ENCODE results near the gene RBM22. TPM values are rescaled to one million over a fixed set of nuclear protein-coding genes. Genes with fewer than 3 reads are reported as not detected.

The RBM22 gene
- total RNA-seq, 4 donors from 2014 or later, result 35.1 to 53.6 (median 44.0) TPM

GRCh38 chr5:150659360-150660107, 41.3 kb downstream of the RBM22 start:
- Histone ChIP-seq H3K4me3 (no peak overlapping the region), H3K27ac (peak overlapping the region in 2 of 4 donors; percentile 5 to 13), H3K9me3 (no peaks in the 10 kb centered on the region), H3K27me3 (no peaks in the 10 kb centered on the region), H3K4me1 (peaks cover 0 to 6% (median 6%) of the 10 kb centered on the region in 4 donors), H3K36me3 (no peaks in the 10 kb centered on the region)
- TF ChIP-seq POLR2A (IDR thresholded peaks at IDR 0.05) (no peak), CTCF (IDR thresholded peaks at IDR 0.05) (no peak)
- DNase-seq, result peak in 2 of 3 donors; percentile 42 to 45

DNA sequence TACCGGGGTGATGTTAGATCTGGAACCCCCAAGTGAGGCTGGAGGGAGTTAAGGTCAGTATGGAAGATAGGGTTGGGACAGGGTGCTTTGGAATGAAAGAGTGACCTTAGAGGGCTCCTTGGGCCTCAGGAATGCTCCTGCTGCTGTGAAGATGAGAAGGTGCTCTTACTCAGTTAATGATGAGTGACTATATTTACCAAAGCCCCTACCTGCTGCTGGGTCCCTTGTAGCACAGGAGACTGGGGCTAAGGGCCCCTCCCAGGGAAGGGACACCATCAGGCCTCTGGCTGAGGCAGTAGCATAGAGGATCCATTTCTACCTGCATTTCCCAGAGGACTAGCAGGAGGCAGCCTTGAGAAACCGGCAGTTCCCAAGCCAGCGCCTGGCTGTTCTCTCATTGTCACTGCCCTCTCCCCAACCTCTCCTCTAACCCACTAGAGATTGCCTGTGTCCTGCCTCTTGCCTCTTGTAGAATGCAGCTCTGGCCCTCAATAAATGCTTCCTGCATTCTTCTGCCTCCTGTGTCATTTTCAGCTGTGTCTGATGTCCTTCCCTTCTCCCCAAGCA, 42.1 kb downstream of the RBM22 start:
- TF ChIP-seq CTCF (IDR thresholded peaks at IDR 0.05) (no peak), POLR2A (IDR thresholded peaks at IDR 0.05) (no peak)
- DNase-seq, result peak in 2 of 3 donors; percentile 41 to 42
- H3K27ac ChIP-seq, result peak overlapping the region in 1 of 4 donors; percentile 30

DNA sequence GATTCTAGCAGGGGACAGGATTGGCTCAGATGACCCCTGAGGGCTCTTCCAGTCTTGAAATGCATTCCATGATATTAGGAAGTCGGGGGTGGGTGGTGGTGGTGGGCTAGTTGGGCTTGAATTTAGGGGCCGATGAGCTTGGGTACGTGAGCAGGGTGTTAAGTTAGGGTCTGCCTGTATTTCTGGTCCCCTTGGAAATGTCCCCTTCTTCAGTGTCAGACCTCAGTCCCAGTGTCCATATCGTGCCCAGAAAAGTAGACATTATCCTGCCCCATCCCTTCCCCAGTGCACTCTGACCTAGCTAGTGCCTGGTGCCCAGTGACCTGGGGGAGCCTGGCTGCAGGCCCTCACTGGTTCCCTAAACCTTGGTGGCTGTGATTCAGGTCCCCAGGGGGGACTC, 42.7 kb downstream of the RBM22 start:
- DNase-seq, result peak in 2 of 3 donors; percentile 19 to 25
- Histone ChIP-seq H3K4me3 (no peak overlapping the region), H3K36me3 (no peaks in the 10 kb centered on the region), H3K27ac (no peak overlapping the region), H3K4me1 (peaks cover 0 to 6% (median 6%) of the 10 kb centered on the region in 4 donors), H3K9me3 (no peaks in the 10 kb centered on the region), H3K27me3 (no peaks in the 10 kb centered on the region)
- no peak for TF ChIP-seq POLR2A (IDR thresholded peaks at IDR 0.05)
- no peak for TF ChIP-seq CTCF (IDR thresholded peaks at IDR 0.05)

More for the DNA sequence above, 42.1 kb downstream of the RBM22 start:
- no peaks in the 10 kb centered on the region for H3K27me3 ChIP-seq
- H3K9me3 ChIP-seq, result no peaks in the 10 kb centered on the region
- H3K4me3 ChIP-seq, result no peak overlapping the region
- no peaks in the 10 kb centered on the region for H3K36me3 ChIP-seq
- peaks cover 0 to 6% (median 6%) of the 10 kb centered on the region in 4 donors for H3K4me1 ChIP-seq

GRCh38 chr5:150656191-150657132, 44.4 kb downstream of the RBM22 start:
- H3K4me3 ChIP-seq, result peak overlapping the region; percentile 47 to 69 (median 56)
- peaks cover 0 to 10% (median 6%) of the 10 kb centered on the region in 4 donors for H3K4me1 ChIP-seq
- peak overlapping the region; percentile 42 to 71 (median 58) for H3K27ac ChIP-seq
- no peaks in the 10 kb centered on the region for H3K9me3 ChIP-seq
- no peak for TF ChIP-seq POLR2A (IDR thresholded peaks at IDR 0.05)
- peak; percentile 28 to 74 (median 67) for TF ChIP-seq CTCF (IDR thresholded peaks at IDR 0.05)
- H3K36me3 ChIP-seq, result peaks cover 0 to 11% (median 0%) of the 10 kb centered on the region in 3 donors
- H3K27me3 ChIP-seq, result no peaks in the 10 kb centered on the region
- peak; percentile 63 to 88 (median 87) for DNase-seq

GRCh38 chr5:150655221-150655620, 45.6 kb downstream of the RBM22 start:
- H3K27ac ChIP-seq, result no peak overlapping the region
- peak in 1 of 3 donors; percentile 30 for DNase-seq
- H3K4me1 ChIP-seq, result peaks cover 0 to 13% (median 6%) of the 10 kb centered on the region in 4 donors
- H3K36me3 ChIP-seq, result peaks cover 0 to 21% (median 0%) of the 10 kb centered on the region in 3 donors
- TF ChIP-seq POLR2A (IDR thresholded peaks at IDR 0.05) (no peak), CTCF (IDR thresholded peaks at IDR 0.05) (no peak)
- H3K27me3 ChIP-seq, result no peaks in the 10 kb centered on the region
- no peak overlapping the region for H3K4me3 ChIP-seq
- H3K9me3 ChIP-seq, result no peaks in the 10 kb centered on the region
